ENCODE measurements around the gene ADAMTSL1.

Gene ADAMTSL1

GRCh38 chr9:18545636-18546360 lies 71.8 kb downstream of the ADAMTSL1 start:
- no peaks in the 10 kb centered on the region for H3K27me3 ChIP-seq (ENCODE audit: control insufficient read depth in 2 of 2, insufficient read depth in 2 of 2, low read length in 2 of 2)
- H3K4me3 ChIP-seq (ENCODE audit: low read length in 2 of 2), result no peak overlapping the region
- no peak overlapping the region for H3K9ac ChIP-seq (ENCODE audit: low read depth in 1 of 2, low read length in 2 of 2)
- no peaks in the 10 kb centered on the region for H3K36me3 ChIP-seq (ENCODE audit: control insufficient read depth in 2 of 2, insufficient read depth in 2 of 2, low read length in 2 of 2)
- no peaks in the 10 kb centered on the region for H3K4me1 ChIP-seq (ENCODE audit: control insufficient read depth in 2 of 2, insufficient read depth in 2 of 2, low read length in 2 of 2)
- H3K27ac ChIP-seq (ENCODE audit: low read depth in 2 of 2, low read length in 2 of 2), result no peak overlapping the region
- no peaks in the 10 kb centered on the region for H3K9me3 ChIP-seq (ENCODE audit: control insufficient read depth in 2 of 2, low read length in 2 of 2)

- Histone ChIP-seq H3K9me3 (ENCODE audit: control insufficient read depth in 2 of 2, low read length in 2 of 2) (no peaks in the 10 kb centered on the region), H3K4me3 (ENCODE audit: low read length in 2 of 2) (no peak overlapping the region), H3K4me1 (ENCODE audit: control insufficient read depth in 2 of 2, insufficient read depth in 2 of 2, low read length in 2 of 2) (no peaks in the 10 kb centered on the region), H3K27ac (ENCODE audit: low read depth in 2 of 2, low read length in 2 of 2) (no peak overlapping the region), H3K27me3 (ENCODE audit: control insufficient read depth in 2 of 2, insufficient read depth in 2 of 2, low read length in 2 of 2) (no peaks in the 10 kb centered on the region), H3K9ac (ENCODE audit: low read depth in 1 of 2, low read length in 2 of 2) (no peak overlapping the region), H3K36me3 (ENCODE audit: control insufficient read depth in 2 of 2, insufficient read depth in 2 of 2, low read length in 2 of 2) (no peaks in the 10 kb centered on the region)
These were observed 74.5 kb downstream of the ADAMTSL1 start for GRCh38 chr9:18548456-18548855.

- no peaks in the 10 kb centered on the region for H3K36me3 ChIP-seq (ENCODE audit: control insufficient read depth in 2 of 2, insufficient read depth in 2 of 2, low read length in 2 of 2)
- no peaks in the 10 kb centered on the region for H3K9me3 ChIP-seq (ENCODE audit: control insufficient read depth in 2 of 2, low read length in 2 of 2)
- no peak overlapping the region for H3K27ac ChIP-seq (ENCODE audit: low read depth in 2 of 2, low read length in 2 of 2)
- no peak overlapping the region for H3K9ac ChIP-seq (ENCODE audit: low read depth in 1 of 2, low read length in 2 of 2)
- no peaks in the 10 kb centered on the region for H3K27me3 ChIP-seq (ENCODE audit: control insufficient read depth in 2 of 2, insufficient read depth in 2 of 2, low read length in 2 of 2)
- H3K4me1 ChIP-seq (ENCODE audit: control insufficient read depth in 2 of 2, insufficient read depth in 2 of 2, low read length in 2 of 2), result no peaks in the 10 kb centered on the region
- no peak overlapping the region for H3K4me3 ChIP-seq (ENCODE audit: low read length in 2 of 2)
These were observed 75.8 kb downstream of the ADAMTSL1 start for GRCh38 chr9:18549772-18550171.

- Histone ChIP-seq H3K36me3 (ENCODE audit: control insufficient read depth in 2 of 2, insufficient read depth in 2 of 2, low read length in 2 of 2) (no peaks in the 10 kb centered on the region), H3K27me3 (ENCODE audit: control insufficient read depth in 2 of 2, insufficient read depth in 2 of 2, low read length in 2 of 2) (no peaks in the 10 kb centered on the region), H3K4me1 (ENCODE audit: control insufficient read depth in 2 of 2, insufficient read depth in 2 of 2, low read length in 2 of 2) (no peaks in the 10 kb centered on the region), H3K9me3 (ENCODE audit: control insufficient read depth in 2 of 2, low read length in 2 of 2) (no peaks in the 10 kb centered on the region), H3K4me3 (ENCODE audit: low read length in 2 of 2) (no peak overlapping the region), H3K9ac (ENCODE audit: low read depth in 1 of 2, low read length in 2 of 2) (no peak overlapping the region), H3K27ac (ENCODE audit: low read depth in 2 of 2, low read length in 2 of 2) (no peak overlapping the region)
These were observed 76.3 kb downstream of the ADAMTSL1 start for GRCh38 chr9:18550286-18550685.

- no peaks in the 10 kb centered on the region for H3K36me3 ChIP-seq (ENCODE audit: control insufficient read depth in 2 of 2, insufficient read depth in 2 of 2, low read length in 2 of 2)
- H3K27me3 ChIP-seq (ENCODE audit: control insufficient read depth in 2 of 2, insufficient read depth in 2 of 2, low read length in 2 of 2), result no peaks in the 10 kb centered on the region
- no peak overlapping the region for H3K9ac ChIP-seq (ENCODE audit: low read depth in 1 of 2, low read length in 2 of 2)
- no peaks in the 10 kb centered on the region for H3K9me3 ChIP-seq (ENCODE audit: control insufficient read depth in 2 of 2, low read length in 2 of 2)
- H3K4me3 ChIP-seq (ENCODE audit: low read length in 2 of 2), result no peak overlapping the region
- H3K27ac ChIP-seq (ENCODE audit: low read depth in 2 of 2, low read length in 2 of 2), result no peak overlapping the region
- no peaks in the 10 kb centered on the region for H3K4me1 ChIP-seq (ENCODE audit: control insufficient read depth in 2 of 2, insufficient read depth in 2 of 2, low read length in 2 of 2)
These were observed 80.3 kb downstream of the ADAMTSL1 start for GRCh38 chr9:18554244-18554643.

- H3K4me1 ChIP-seq (ENCODE audit: control insufficient read depth in 2 of 2, insufficient read depth in 2 of 2, low read length in 2 of 2), result no peaks in the 10 kb centered on the region
- no peaks in the 10 kb centered on the region for H3K36me3 ChIP-seq (ENCODE audit: control insufficient read depth in 2 of 2, insufficient read depth in 2 of 2, low read length in 2 of 2)
- no peak overlapping the region for H3K27ac ChIP-seq (ENCODE audit: low read depth in 2 of 2, low read length in 2 of 2)
- H3K4me3 ChIP-seq (ENCODE audit: low read length in 2 of 2), result no peak overlapping the region
- no peaks in the 10 kb centered on the region for H3K27me3 ChIP-seq (ENCODE audit: control insufficient read depth in 2 of 2, insufficient read depth in 2 of 2, low read length in 2 of 2)
- no peaks in the 10 kb centered on the region for H3K9me3 ChIP-seq (ENCODE audit: control insufficient read depth in 2 of 2, low read length in 2 of 2)
- H3K9ac ChIP-seq (ENCODE audit: low read depth in 1 of 2, low read length in 2 of 2), result no peak overlapping the region
These were observed 81.3 kb downstream of the ADAMTSL1 start for GRCh38 chr9:18555105-18555883.

GRCh38 chr9:18564018-18564880 lies 90.3 kb downstream of the ADAMTSL1 start:
- Histone ChIP-seq H3K4me1 (ENCODE audit: control insufficient read depth in 2 of 2, insufficient read depth in 2 of 2, low read length in 2 of 2) (no peaks in the 10 kb centered on the region), H3K27ac (ENCODE audit: low read depth in 2 of 2, low read length in 2 of 2) (no peak overlapping the region), H3K27me3 (ENCODE audit: control insufficient read depth in 2 of 2, insufficient read depth in 2 of 2, low read length in 2 of 2) (no peaks in the 10 kb centered on the region), H3K9ac (ENCODE audit: low read depth in 1 of 2, low read length in 2 of 2) (no peak overlapping the region), H3K9me3 (ENCODE audit: control insufficient read depth in 2 of 2, low read length in 2 of 2) (no peaks in the 10 kb centered on the region), H3K36me3 (ENCODE audit: control insufficient read depth in 2 of 2, insufficient read depth in 2 of 2, low read length in 2 of 2) (no peaks in the 10 kb centered on the region), H3K4me3 (ENCODE audit: low read length in 2 of 2) (no peak overlapping the region)

GRCh38 chr9:18566121-18566520 lies 92.2 kb downstream of the ADAMTSL1 start:
- Histone ChIP-seq H3K36me3 (ENCODE audit: control insufficient read depth in 2 of 2, insufficient read depth in 2 of 2, low read length in 2 of 2) (no peaks in the 10 kb centered on the region), H3K9ac (ENCODE audit: low read depth in 1 of 2, low read length in 2 of 2) (no peak overlapping the region), H3K27ac (ENCODE audit: low read depth in 2 of 2, low read length in 2 of 2) (no peak overlapping the region), H3K9me3 (ENCODE audit: control insufficient read depth in 2 of 2, low read length in 2 of 2) (no peaks in the 10 kb centered on the region), H3K4me3 (ENCODE audit: low read length in 2 of 2) (no peak overlapping the region), H3K4me1 (ENCODE audit: control insufficient read depth in 2 of 2, insufficient read depth in 2 of 2, low read length in 2 of 2) (no peaks in the 10 kb centered on the region), H3K27me3 (ENCODE audit: control insufficient read depth in 2 of 2, insufficient read depth in 2 of 2, low read length in 2 of 2) (no peaks in the 10 kb centered on the region)

- no peaks in the 10 kb centered on the region for H3K36me3 ChIP-seq (ENCODE audit: control insufficient read depth in 2 of 2, insufficient read depth in 2 of 2, low read length in 2 of 2)
- H3K27ac ChIP-seq (ENCODE audit: low read depth in 2 of 2, low read length in 2 of 2), result no peak overlapping the region
- H3K4me1 ChIP-seq (ENCODE audit: control insufficient read depth in 2 of 2, insufficient read depth in 2 of 2, low read length in 2 of 2), result no peaks in the 10 kb centered on the region
- no peaks in the 10 kb centered on the region for H3K9me3 ChIP-seq (ENCODE audit: control insufficient read depth in 2 of 2, low read length in 2 of 2)
- H3K27me3 ChIP-seq (ENCODE audit: control insufficient read depth in 2 of 2, insufficient read depth in 2 of 2, low read length in 2 of 2), result no peaks in the 10 kb centered on the region
- H3K9ac ChIP-seq (ENCODE audit: low read depth in 1 of 2, low read length in 2 of 2), result no peak overlapping the region
- H3K4me3 ChIP-seq (ENCODE audit: low read length in 2 of 2), result no peak overlapping the region
These were observed 95.0 kb downstream of the ADAMTSL1 start for GRCh38 chr9:18568973-18569372.
